Fibroblast of lung (primary cell): ENCODE results near the gene RIN3. TPM values are rescaled to one million over a fixed set of nuclear protein-coding genes. Genes with fewer than 3 reads are reported as not detected.

Experiments
- DNase-seq, 2 donors: peaks; one replicate each; pipeline versions ENCODE4 v3.0.0 to v3.0.0-alpha.2; 2010; ENCODE audit warnings: low read depth in 2 of 2
- H2AFZ ChIP-seq: 2 replicates; pipeline ENCODE4 v1.5.1; 2012; ENCODE audit warnings: low read length, control low read depth, inconsistent platforms
- H3K27ac ChIP-seq: 2 replicates; pipeline ENCODE4 v1.5.1; 2011; ENCODE audit warnings: low read length, control low read depth; ENCODE audit not compliant: insufficient read depth
- H3K27me3 ChIP-seq: 2 replicates; pipeline ENCODE4 v1.5.1; 2011; ENCODE audit warnings: mild to moderate bottlenecking, low read length; ENCODE audit not compliant: control insufficient read depth, insufficient read depth
- H3K36me3 ChIP-seq: 2 replicates; pipeline ENCODE4 v1.5.1; 2011; ENCODE audit warnings: low read length; ENCODE audit not compliant: control insufficient read depth, insufficient read depth
- H3K4me1 ChIP-seq: 2 replicates; pipeline ENCODE4 v1.5.1; 2011; ENCODE audit warnings: low read length; ENCODE audit not compliant: control insufficient read depth, insufficient read depth; ENCODE audit errors: extremely low read depth
- H3K4me2 ChIP-seq: 2 replicates; pipeline ENCODE4 v1.5.1; 2011; ENCODE audit warnings: low read length, control low read depth; ENCODE audit not compliant: insufficient read depth; ENCODE audit errors: extremely low read depth
- H3K4me3 ChIP-seq, 4 experiments: fragments of 200-600 bp in 1 of 4; sonication (generic) in 1 of 4; replicated peaks in 1 of 4; 2 replicates each; pipeline ENCODE4 v1.5.1; 2011 to 2016; ENCODE audit warnings: low read length in 4 of 4, low read depth in 3 of 4, mild to moderate bottlenecking in 3 of 4, control low read depth in 2 of 4, inconsistent platforms in 1 of 4, mixed read lengths in 1 of 4; ENCODE audit not compliant: insufficient read depth in 1 of 4; ENCODE audit errors: control extremely low read depth in 1 of 4
- H3K79me2 ChIP-seq: 2 replicates; pipeline ENCODE4 v1.5.1; 2012; ENCODE audit warnings: mild to moderate bottlenecking, low read length, inconsistent platforms; ENCODE audit not compliant: control insufficient read depth, insufficient read depth
- H3K9ac ChIP-seq: 2 replicates; pipeline ENCODE4 v1.5.1; 2011; ENCODE audit warnings: mild to moderate bottlenecking, low read length, control low read depth; ENCODE audit not compliant: insufficient read depth
- H3K9me3 ChIP-seq: 2 replicates; pipeline ENCODE4 v1.5.1; 2012; ENCODE audit warnings: low read depth, low read length; ENCODE audit not compliant: control insufficient read depth, insufficient read depth
- H4K20me1 ChIP-seq: 2 replicates; pipeline ENCODE4 v1.5.1; 2011; ENCODE audit warnings: low read length; ENCODE audit not compliant: control insufficient read depth, insufficient read depth; ENCODE audit errors: extremely low read depth
- EZH2 ChIP-seq: IDR thresholded peaks from 2 replicates; pipeline ENCODE4 v1.5.1; 2012; ENCODE audit warnings: low read length, control low read depth, mild to moderate bottlenecking; ENCODE audit errors: missing control alignments
- polyA plus RNA-seq, 2 donors: library from polyadenylated mRNA; depleted of rRNA in 1 of 2; stranded (reverse) in 1 of 2; unstranded in 1 of 2; fragments of >200 nt; gene quantifications; 2 replicates each; pipeline ENCODE4 v1.2.1, GENCODE V29; 2011 to 2012; ENCODE audit warnings: missing spikeins in 1 of 2
- total RNA-seq: library from RNA; depleted of rRNA; stranded (reverse); fragments of >200 nt; gene quantifications from 2 replicates; pipeline ENCODE4 v1.2.1, GENCODE V29; 2014
- TF ChIP-seq, protein P1 (sequence below), 2 donors: IDR thresholded peaks in 1 of 2; conservative IDR thresholded peaks in 1 of 2; 1 replicate in 1 of 2; 2 replicates in 1 of 2; pipeline ENCODE4 v1.5.1; 2011 to 2012; ENCODE audit warnings: low read length in 2 of 2, control low read depth in 1 of 2, inconsistent platforms in 1 of 2, low read depth in 1 of 2, mild to moderate bottlenecking in 1 of 2

Gene RIN3
- total and polyA plus RNA-seq, 2 donors (not counting 1 experiment from before 2014, with no cell fraction given): 8.9 to 9.2 TPM

DNA sequence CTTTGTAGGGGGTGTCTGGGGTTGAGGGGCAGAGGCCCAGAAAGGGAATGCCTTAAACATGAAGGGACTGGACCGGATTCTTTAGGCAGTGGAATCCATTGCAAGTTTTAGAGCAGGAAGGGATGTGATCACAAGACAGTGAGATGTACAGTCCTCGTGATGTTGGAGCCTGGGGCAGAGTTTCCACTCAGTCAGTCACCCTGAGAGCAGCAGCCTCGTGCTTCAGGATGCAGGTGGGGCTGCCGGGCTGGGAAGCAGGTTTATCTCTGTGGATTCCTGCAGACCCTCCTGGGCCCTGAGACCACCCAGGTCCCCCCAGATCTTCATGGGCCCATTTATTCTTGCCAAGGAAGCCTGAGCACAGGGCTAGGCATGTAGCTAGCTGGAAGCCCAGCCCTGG lies 38.5 kb downstream of the RIN3 start:
- no peaks in the 10 kb centered on the region for H3K27me3 ChIP-seq
- H2AFZ ChIP-seq: no peak overlapping the region

DNA sequence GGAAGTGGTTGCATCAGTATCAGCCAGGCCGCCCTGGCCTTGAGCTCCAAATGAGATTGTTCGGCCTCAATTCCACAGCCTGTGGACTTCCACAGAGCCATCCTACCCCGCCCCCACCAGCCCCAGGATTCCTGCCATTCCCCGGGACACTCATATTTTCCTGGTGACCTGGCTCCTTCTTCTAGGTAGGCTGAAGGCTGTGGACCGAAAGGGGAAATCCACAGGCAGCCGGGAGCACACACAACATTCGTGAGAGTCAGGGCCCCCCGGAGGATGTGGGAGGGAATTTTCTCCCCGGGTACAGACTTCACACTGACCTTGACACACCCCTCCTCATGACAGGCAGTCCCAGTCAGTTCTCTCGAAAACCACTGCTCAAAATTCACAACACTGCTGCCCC lies 39.9 kb downstream of the RIN3 start:
- Histone ChIP-seq H2AFZ (no peak overlapping the region), H3K27me3 (no peaks in the 10 kb centered on the region)

More for the DNA sequence above, 38.5 kb downstream of the RIN3 start:
- Histone ChIP-seq H3K4me3 (no peak overlapping the region), H3K4me2 (no peak overlapping the region), H3K9me3 (no peaks in the 10 kb centered on the region), H3K9ac (no peak overlapping the region), H3K36me3 (peaks cover 6% of the 10 kb centered on the region), H3K79me2 (peaks cover 6% of the 10 kb centered on the region), H3K4me1 (peaks cover 13% of the 10 kb centered on the region), H4K20me1 (no peaks in the 10 kb centered on the region), H3K27ac (no peak overlapping the region)
- TF ChIP-seq EZH2: no peak
- TF ChIP-seq, protein P1, sequence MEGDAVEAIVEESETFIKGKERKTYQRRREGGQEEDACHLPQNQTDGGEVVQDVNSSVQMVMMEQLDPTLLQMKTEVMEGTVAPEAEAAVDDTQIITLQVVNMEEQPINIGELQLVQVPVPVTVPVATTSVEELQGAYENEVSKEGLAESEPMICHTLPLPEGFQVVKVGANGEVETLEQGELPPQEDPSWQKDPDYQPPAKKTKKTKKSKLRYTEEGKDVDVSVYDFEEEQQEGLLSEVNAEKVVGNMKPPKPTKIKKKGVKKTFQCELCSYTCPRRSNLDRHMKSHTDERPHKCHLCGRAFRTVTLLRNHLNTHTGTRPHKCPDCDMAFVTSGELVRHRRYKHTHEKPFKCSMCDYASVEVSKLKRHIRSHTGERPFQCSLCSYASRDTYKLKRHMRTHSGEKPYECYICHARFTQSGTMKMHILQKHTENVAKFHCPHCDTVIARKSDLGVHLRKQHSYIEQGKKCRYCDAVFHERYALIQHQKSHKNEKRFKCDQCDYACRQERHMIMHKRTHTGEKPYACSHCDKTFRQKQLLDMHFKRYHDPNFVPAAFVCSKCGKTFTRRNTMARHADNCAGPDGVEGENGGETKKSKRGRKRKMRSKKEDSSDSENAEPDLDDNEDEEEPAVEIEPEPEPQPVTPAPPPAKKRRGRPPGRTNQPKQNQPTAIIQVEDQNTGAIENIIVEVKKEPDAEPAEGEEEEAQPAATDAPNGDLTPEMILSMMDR (conservative IDR thresholded peaks at IDR 0.05 in 1 of 2, IDR thresholded peaks at IDR 0.05 in 1 of 2; ENCODE audit: low read depth in 1 of 2, low read length in 2 of 2): no peak
- no peak for DNase-seq

DNA sequence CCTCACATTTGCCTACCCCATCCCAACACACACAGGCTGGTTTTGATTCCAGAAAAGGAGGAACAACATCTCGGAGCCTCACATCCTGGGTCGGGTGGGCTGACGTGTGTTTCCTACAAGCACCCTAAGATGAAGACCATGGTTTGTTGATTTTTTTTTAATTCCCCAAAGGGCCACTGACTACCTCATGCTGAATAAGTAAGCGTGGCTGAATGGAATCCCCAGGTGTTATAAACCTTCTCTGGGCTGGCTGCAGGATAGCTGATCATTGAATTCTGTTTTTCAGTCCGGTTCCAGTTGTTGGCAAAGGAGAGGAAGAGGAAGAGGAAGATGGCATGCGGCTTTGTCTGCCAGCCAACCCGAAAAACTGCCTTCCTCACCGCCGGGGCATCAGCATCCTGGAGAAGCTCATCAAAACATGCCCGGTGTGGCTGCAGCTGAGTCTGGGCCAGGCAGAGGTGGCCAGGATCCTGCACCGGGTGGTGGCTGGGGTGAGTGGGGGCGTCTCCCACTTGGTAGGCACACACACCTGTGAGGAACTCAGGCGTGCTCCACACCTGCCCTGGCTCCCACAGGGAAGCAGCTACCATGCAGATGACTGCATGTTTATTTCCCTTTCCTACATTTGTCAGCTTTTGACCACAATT lies 42.0 kb downstream of the RIN3 start:
- TF ChIP-seq, protein P1 (conservative IDR thresholded peaks at IDR 0.05 in 1 of 2, IDR thresholded peaks at IDR 0.05 in 1 of 2; ENCODE audit: low read depth in 1 of 2, low read length in 2 of 2): no peak
- no peak for TF ChIP-seq EZH2
- H3K4me3 ChIP-seq: no peak overlapping the region
- no peak for DNase-seq
- no peak overlapping the region for H3K27ac ChIP-seq
- H3K9ac ChIP-seq: no peak overlapping the region
- no peaks in the 10 kb centered on the region for H3K9me3 ChIP-seq
- peaks cover 8% of the 10 kb centered on the region for H3K36me3 ChIP-seq
- peaks cover 4% of the 10 kb centered on the region for H3K4me1 ChIP-seq
- H3K79me2 ChIP-seq: peaks cover 6% of the 10 kb centered on the region
- H3K27me3 ChIP-seq: no peaks in the 10 kb centered on the region
- H2AFZ ChIP-seq: no peak overlapping the region
- H3K4me2 ChIP-seq: no peak overlapping the region
- H4K20me1 ChIP-seq: no peaks in the 10 kb centered on the region

More for the DNA sequence above, 39.9 kb downstream of the RIN3 start:
- peaks cover 6% of the 10 kb centered on the region for H3K79me2 ChIP-seq
- peaks cover 8% of the 10 kb centered on the region for H3K36me3 ChIP-seq
- peaks cover 13% of the 10 kb centered on the region for H3K4me1 ChIP-seq
- no peak overlapping the region for H3K9ac ChIP-seq
- H3K4me3 ChIP-seq: no peak overlapping the region
- no peak overlapping the region for H3K27ac ChIP-seq
- H3K4me2 ChIP-seq: no peak overlapping the region
- H3K9me3 ChIP-seq: no peaks in the 10 kb centered on the region
- DNase-seq: peak; percentile 20 to 78
- no peak for TF ChIP-seq EZH2
- TF ChIP-seq, protein P1 (conservative IDR thresholded peaks at IDR 0.05 in 1 of 2, IDR thresholded peaks at IDR 0.05 in 1 of 2; ENCODE audit: low read depth in 1 of 2, low read length in 2 of 2): peak in 1 of 2 donors; percentile 10
- H4K20me1 ChIP-seq: no peaks in the 10 kb centered on the region
